GM18858 (cell line): ENCODE data around the gene MEGF11.

Experiments used
- ATAC-seq: cut with Tn5 transposase; IDR thresholded peaks from one replicate; pipeline ENCODE4 v1.9.1; 2021; ENCODE audit not compliant: unreplicated experiment

The MEGF11 gene

DNA sequence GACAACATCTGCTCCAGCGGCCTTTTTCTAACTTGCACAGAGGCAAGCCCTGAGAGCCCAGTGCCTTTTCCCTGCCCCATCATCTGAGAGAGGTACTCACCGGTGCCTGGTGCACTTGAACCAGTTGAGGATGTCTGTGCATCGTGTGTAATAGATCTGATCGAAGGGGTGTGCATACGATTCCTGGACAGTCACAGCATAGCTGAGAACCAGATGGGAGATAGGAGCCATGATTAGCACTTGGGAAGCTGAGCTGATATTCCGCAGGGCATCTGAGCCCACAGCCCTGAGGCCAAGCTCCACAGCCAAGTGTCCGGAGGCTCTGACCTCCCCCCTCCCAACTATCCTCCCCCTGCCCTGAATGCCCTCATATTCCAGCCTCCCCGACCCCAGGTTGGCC lies 129.8 kb downstream of the MEGF11 start:
- no peak for ATAC-seq

DNA sequence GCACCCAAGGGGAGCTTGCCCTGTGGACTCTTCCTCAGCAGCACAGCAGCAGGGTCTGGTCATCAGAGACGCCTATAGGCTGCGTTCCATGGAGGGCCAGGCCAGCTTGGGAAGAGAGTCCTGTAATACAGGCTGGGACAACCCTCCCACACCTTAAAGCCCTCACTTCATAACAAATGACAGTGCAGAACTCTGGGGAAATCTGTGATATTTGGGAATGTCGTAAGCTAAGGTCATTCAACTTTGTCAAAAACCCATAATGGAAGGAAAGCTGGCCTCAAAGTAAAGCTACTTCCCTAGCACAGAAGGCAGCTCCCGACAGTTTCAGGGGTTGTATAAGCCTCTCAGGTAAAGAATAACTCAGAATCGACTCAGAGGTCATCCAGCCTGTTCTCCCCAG lies 133.1 kb downstream of the MEGF11 start:
- ATAC-seq = no peak

DNA sequence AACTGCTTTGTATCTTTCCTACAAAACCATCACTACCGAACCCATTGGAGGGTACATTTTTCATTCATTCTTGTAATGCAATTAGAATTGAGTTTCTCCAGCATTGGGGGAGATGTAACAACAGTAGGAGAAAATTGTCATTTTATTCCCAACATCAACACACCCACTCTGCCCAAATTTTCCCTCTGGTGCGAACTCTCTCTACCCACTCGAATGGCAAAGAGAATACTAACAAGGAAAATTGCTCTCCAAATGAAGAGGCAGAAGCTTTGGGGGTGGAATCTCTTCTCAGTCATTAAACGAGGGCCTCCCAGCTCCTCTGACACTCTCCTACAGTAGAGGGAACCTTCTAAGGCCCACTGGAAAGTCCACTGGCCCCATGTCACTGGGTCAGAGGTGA lies 135.7 kb downstream of the MEGF11 start:
- no peak for ATAC-seq

DNA sequence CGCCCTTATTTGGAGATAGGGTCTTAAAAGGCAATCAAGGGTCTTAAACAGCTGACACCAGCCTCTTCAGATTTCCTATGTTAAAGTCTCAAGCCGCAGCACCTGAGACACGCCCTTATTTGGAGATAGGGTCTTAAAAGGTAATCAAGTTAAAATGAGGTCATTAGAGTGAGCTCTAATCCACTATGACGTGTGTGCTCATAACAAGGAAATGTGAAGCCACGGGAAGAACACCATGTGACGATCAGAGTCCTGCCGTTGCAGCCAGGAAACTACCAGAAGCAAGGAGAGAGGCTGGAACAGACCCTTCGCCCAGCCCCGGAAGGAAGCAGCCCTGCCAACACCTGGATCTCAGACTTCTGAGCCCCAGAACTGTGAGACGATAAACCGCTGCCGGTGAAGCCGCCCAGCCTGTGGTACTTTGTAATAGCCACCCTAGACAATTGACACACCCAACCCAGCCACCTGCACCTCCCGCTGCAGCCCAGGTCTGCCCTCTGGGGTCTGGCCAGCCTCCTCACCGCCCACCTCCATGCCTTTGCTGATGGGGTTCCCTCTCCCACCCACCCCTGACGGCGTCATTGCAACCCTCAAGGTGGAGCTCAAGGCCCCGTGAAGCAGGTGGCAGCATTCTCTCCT lies 137.9 kb downstream of the MEGF11 start:
- no peak for ATAC-seq

DNA sequence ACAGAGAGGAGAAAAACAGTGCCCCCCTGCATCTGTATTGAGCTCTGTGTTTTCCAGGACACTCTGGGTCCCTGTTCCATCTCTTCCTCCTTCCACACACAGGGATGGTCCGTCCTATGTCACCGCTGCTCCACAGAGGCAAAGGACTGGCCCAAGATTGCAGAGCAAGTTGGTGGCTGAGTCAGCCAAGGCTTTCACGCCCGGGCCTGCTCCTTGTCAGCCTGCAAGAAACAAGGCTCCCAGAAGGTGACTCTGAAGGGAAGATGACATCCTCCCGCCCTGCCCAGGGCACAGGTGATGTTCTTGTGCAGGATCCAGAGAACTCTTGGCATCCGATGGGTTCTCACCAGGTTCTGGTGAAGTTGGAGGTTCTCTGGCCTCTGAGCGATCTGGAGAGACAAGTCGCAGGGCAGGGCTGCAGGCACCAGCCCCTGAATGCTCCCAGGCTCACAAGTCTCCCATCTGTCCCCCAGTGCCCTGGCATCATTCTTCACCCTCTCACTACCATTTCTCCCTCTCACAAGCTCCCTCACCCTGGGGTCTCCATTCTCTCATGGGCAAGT lies 138.6 kb downstream of the MEGF11 start:
- no peak for ATAC-seq

DNA sequence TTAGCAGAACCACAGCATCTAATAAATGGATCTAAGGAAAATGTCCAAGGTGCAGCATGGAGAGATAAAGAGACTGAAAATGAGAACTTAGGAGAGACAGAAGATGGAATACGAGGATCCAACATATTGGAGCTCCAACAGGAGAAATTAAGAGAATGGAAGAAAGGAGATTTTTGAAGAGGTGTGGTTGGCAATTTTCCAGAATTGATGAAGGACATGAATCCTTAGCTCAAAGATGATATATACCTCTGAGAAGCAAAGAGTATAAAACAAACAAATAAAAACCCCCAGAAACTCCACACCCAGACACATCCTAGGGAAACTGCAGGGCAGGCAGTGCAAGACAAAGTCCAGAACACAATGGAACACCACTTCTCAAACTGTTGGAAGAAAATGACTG lies 141.2 kb downstream of the MEGF11 start:
- ATAC-seq = no peak

DNA sequence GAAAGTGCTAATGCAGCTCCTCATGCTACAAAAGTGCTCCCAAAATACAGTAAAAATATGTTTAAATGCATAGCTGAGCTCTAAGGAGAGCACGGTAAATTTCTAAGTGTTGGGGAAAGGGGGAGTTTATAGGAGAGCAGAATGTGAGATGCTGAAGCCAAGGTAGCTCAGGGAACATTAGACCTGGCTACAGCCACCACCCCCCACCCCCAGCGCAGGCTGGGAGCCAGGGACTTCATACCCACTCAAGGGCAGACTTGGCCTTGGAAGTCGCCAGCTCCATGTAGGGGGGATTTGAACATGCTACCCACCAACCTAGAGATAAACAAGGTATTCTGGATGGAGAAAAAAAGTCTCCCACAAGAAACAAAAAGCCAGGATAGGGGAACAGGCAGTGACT lies 142.2 kb downstream of the MEGF11 start:
- ATAC-seq = no peak

DNA sequence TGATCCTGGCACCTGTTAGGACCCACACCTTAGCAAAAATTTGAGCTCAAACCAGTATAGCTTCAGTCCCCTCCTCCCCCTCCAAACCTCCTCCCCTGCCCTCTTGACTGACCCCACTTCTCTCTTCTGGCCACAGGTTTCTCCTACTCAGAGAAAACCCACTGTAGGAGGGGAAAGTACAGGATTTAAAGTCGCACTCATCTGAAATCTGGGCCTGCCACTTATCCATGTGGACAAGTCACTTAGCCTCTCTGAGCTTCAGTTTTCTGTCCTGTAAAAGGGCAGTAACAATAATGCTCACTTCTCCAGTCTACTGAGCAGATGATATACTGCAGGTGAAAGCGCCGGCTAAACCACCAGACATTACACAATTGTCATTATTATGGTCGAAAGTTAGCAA lies 142.7 kb downstream of the MEGF11 start:
- no peak for ATAC-seq

DNA sequence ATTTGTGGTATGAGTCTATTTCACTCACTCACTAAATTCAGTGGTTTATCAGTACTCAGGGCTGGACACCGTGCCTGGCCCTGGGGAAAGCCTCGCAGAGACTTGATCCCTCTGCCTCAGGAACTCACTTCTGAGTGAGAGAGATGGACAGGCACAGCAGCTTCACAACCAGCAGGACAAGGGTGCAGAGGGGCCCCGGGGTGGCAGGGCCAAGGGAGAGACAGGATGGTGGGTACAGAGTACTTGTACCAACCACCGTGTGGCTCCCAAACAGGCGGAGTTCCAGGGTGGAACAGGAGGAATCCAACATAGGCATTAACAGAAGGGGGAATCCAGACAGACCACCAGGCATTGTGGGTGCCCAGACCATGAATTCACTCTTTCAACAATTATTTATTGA lies 143.7 kb downstream of the MEGF11 start:
- no peak for ATAC-seq

DNA sequence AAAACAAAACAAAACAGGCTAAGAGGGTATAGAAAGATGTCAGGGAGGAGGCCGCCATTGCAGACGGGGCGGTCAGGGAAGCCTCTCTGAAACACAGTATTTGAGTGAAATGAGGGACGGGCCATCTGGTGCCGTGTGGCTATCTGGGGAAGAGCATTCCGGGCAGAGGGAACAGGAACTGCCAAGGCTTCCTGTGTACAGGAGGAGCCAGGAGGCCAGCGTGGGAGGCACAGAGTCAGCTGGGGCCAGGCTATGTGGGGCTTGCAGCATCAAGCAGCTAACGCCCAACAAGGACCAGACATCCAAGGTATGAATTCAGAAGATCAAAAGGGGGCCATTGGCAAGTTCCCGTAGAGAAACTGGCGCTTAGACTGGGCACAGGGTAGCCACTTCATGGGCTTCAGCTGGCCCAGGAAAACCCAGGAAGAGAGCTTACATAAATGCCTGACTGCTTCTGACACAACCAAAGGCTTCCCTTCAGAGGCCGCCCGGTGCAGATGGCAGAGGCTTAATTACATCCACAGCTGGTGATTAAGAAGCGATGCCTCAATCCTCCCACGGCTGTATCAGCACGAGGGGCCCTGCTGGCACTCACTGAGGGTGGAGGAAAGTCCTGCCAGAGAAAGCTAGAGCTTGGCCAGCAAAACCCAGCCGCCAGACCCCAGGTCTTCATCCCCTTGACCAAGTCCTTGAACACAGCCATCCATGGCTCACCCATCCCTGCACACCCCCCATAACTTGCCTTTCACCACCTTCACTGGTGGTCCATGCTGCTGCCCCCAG lies 144.9 kb downstream of the MEGF11 start:
- no peak for ATAC-seq

DNA sequence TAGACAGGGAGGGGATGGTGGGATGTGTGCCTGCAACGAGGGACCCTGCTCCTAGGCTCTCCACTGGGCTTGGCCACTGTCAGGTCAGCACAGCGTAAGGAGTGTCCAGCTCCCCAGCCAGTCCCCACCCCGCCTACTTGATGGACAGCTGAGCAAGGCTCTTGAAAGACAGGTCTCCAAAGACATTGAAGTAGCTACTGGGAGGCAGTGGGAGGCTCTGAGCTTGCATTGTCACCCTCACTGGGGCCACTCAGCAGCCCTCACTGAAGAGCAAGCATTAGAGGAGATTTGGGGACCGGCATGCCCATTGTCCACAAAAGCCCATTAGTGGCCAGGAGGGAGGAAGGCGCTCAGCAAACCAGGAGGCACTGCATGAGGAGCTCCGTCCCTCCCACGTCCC lies 146.5 kb downstream of the MEGF11 start:
- ATAC-seq = no peak

DNA sequence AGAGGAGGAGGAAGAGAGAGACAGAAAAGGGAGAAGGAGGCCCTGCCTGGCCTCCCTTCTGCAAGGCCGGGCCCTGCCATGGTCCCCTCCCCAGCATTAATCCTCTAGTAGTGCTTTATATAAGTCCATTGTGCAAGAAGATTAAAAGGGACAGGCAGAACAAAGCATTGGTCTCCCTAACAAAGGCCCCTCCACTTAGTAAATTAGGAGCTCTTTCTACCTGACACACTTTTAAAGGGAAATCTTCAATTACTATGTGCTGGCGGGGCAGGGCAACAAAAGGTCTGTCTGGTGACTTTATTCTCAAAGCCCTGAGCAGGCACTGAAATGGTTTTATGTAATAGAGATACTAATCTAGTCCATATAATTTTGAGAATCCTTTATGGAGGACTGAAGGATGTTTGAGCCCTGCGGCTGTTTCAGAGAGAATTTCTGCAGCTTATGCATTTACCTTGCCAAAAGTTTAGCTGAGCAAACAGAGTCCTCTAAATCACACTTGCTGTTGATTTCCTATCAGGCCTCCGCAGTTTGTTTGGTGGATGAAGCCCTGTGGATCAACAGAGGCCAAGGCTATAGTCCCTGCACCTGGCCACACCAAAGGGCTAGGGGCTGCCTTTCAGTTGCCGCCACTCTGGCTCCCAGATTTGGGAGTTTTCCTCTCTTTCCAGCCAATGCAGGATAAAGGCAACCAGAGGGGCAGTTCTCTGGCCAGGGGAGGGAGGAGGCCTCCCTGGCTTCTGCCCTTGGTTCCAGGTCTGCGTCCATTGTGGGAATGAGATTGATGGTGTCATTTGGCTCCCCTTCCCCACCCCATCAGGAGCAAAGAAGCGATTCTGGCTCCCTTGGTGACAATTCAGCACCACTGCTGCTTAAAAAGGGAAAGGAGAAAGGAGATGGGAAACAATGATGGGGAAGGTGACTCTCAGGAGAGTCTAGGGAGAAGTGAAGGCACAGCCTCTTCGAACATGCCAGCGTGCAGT lies 148.0 kb downstream of the MEGF11 start:
- ATAC-seq = no peak

DNA sequence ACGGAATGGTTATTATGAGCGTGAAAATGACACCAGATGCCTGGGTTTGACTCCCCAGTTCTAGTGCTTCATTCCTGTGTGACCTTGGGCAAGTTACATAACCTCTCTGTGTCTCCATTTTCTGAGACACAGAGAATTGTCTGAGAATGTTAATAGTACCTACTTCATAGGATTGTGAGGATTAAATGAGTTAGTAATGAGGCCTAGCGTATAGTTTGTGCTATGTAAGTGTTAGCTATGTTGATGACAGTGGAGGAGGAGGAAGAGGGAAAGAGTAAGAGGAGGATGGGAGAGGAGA lies 150.3 kb downstream of the MEGF11 start:
- ATAC-seq = no peak

DNA sequence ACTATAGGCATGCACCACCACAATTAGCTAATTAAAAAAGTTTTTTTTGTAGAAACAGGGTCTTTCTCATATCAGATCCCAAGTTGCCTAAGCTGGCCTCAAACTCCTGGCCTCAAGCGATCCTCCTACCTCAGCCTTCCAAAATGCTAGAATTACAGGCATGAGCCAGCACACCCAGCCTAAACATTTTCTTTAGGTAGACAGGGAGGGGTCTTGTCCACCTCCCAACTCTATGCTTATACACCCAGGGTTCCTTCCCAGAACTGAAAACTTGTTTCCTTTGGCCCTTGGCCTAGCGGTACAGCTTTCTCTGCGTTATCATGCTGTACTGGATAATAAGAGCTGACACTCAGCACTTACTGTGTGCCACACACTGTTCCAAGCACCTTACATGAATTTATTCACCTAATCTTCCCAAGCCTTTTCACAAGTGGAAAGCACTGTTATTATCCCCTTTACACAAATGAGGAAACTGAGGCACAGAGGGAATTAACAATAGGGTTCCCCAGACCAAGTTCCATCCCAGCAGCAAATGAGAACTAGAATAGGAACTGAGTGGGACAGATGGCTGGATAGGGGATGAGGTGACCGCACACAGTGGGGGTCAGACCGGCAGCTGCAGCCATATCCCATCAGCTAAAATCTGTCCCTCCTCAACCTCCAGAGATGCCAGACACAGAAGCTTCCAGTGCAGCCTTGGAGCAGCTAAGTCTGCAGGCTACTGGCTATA lies 150.8 kb downstream of the MEGF11 start:
- no peak for ATAC-seq

DNA sequence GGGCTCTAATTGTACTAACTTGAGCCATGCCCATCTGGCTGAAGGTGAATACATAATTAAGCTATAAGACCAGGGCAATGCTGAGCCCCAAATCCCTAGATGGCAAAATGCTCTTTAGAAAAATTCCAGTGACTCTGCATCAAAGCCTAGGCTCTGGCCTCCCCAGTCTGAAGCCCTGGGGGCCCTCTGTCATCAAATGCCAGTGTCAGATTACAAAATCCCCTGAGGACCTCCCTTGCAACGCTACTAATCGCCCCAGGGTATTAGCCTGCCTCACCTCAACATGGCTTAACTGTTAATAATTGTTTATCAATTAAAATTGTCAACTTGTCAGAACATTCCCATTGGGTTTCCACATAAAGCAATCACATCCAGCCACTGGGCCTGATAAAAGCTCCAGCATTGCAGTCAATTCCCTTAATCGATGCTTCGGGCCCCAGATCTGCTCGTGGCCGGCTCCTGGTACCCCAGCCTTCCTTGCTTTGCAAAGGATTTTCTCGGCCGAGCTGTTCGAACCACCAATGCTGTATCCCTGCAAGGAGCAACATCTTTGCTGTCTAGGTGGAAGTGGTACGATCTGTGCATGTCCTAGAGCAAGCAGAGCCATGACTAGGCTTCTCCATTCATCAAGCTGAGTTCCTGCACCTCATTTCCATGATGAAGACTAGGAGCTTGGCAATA lies 151.7 kb downstream of the MEGF11 start:
- no peak for ATAC-seq

DNA sequence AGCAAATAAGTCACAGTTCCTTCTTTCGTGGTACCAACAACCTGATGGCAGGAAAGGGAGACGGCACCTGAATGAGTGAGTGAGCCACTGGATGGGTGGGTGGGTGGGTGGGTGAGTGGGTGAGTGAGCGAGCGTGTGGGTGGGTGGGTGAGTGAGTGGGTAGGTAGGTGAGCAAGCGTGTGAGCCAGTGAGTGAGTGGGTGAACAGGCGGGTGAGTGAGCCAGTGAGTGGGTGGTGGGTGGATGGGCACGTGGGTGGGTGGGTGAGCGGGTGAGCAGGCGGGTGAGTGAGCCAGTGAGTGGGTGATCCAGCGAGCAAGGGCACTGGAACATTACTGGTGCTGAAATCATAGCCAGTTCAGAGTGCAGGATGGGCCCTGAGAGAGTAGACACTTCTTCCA lies 152.8 kb downstream of the MEGF11 start:
- no peak for ATAC-seq

DNA sequence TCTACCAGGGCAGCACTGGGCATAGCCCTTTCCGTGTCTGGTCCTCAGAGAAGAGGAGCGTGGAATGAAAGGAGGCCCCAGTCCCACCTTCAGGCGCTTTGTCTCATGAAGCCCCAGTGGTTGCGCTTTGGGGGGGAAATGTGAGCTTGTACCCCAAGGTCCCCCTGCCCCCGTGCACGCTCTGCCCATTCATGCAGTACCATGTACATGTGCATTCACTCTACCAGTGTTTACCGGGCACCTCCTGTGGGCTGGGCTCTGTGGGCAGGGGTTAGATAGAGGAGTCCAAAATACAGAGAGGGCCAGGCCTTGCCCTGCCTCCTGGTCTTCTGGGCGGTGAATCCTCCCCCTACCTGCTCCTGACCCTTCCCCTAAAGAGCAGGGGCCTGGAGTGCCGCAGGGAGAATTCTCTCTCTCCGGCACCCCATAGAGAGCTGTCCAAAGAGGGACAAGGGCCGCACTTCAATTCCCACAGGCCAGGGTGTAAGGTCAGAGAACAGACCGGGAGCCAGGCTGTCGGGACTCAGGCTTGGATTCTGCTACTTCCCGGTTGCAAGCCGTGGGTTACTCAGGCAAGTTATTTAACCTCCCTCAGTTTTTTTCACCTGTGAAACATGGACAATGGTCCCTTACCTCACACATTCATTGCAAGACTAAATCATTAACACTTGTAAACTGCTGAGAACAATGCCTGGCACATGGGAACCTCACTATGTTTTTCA lies 153.4 kb downstream of the MEGF11 start:
- no peak for ATAC-seq

DNA sequence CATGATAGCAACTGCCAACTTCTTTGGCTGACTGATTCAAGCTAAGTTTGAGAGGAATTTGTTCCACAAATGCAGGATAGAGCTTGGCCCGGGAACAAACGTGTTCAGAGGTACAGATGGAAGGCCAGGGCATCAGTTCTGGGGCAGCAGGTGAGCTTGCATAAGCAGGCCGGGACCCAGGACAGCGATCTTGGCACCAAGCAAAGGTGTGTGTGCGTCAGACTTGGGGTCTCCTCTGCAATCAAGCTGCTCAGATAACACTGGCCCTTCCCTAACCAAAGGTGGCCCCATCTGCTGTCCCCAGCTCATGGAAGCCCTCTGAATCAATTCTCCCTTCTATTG lies 155.6 kb downstream of the MEGF11 start:
- no peak for ATAC-seq

DNA sequence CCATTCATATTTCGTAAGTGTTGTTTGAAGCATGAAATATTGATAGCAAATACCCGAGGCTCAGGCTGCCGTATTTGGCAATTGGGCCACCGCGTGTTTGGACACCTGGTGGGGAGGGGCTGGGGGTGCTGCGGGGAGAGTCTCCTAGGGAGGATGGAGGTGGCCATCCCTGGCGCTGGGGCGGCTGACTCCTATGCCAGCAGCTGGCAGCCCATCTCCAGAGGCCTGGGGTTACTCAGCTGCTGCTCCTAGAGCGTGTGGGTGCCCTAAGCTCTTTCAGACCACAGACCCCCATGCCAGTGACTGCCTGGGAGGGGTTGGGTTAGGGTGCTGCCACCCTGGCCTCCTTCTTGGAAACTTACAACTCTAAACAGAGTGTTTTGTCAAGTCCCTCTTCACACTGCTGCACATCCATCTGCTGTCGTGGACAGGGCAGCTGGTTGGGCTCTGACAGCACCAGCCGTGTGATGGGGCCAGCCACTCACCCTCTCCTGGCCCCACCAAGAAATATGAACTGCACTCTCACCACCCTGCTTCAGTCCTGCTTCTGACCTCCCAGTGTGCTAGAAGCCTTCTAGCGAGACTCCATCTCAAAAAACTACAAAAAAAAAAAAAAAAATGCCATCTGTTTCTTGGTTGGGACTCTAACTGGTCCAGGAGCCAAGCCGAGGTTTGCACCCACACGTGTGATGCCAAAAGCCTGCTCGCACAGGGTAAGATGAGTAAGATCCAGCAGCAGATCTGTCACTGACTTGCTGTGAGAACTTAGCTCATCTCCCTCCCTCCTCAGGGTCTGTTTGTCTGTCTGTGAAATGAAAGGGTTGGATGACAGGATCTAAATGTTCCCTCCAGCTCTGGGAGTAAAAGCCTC lies 156.2 kb downstream of the MEGF11 start:
- ATAC-seq = no peak
